OCI-LY3 (cell line): ENCODE data around the gene KIF12.

Experiments used
- CTCF ChIP-seq: fragments of 200-600, 300-600 bp; sonication (generic); IDR thresholded peaks from 2 replicates; pipeline ENCODE4 v1.5.1; 2014; ENCODE audit warnings: antibody characterized with exemption, low read length, low read depth
- EZH2phosphoT487 ChIP-seq: fragments of 200-600 bp; shearing (Covaris generic); IDR thresholded peaks from 2 replicates; pipeline ENCODE4 v1.6.1; 2018; ENCODE audit warnings: antibody characterized with exemption, mixed run types, low read depth

GRCh38 chr9:114097613-114098020 is 1.5 kb downstream of the KIF12 start:
- TF ChIP-seq CTCF (no peak), EZH2phosphoT487 (no peak)
